ENCODE data around the gene ZNF536.

ZNF536 gene

DNA sequence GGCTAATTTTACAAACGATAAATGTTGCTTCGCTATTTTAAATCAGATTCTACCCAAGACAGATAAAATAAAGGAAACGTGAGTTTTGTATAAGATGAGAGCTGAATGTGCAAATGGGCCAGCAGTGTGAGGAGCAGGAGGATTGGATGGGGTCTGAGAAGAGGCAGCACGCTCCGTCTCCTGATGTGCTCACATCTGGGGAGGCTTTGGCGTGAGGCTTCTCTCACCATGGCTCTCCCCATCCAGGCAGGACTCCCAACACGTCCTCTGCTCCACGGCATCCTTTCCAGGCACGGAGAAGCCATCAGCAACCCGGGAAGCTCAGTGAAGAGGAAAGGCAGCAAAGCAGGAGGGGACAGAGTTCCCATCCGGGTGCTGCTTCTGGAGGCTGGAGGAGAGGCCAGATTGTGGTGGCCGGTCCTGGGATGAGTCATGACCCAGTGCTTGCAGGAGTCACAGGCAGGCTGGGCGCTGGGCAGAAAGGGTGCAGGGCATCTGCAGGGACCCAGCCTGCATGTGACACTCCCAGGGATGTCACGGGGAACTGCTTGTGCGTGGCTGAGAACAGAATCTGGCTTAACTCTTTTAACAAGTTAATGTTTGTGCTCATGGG, 47.5 kb downstream of the ZNF536 start:
- TF ChIP-seq ZNF274 (IDR thresholded peaks at IDR 0.05; ENCODE audit: low read depth, low read length): no peak
- H3K4me3 ChIP-seq (ENCODE audit: low read length): no peak overlapping the region

- no peak for TF ChIP-seq ZNF274 (IDR thresholded peaks at IDR 0.05; ENCODE audit: low read depth, low read length)
- H3K4me3 ChIP-seq (ENCODE audit: low read length): no peak overlapping the region
Observed at GRCh38 chr19:30420316-30420715, 48.1 kb downstream of the ZNF536 start.

DNA sequence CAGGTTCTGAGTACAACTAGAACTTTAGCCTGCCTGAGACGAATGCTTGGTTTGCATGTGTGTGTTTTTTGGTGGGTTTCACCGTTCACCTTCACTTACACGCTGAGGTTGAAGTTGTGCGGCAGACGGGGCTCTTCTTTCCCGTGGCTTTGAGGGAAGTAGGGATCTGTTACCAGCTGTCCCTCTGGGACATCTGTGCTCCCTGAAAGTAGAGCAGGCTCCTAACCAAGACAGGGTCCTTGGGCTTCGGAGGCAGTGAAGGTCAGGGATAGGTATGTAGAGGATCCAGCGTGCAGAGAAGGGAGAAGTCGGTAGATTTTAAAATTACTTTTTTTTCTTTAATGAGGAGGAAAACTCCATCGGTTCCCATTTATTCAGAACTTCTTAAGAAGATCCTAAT, 48.7 kb downstream of the ZNF536 start:
- no peak for TF ChIP-seq ZNF274 (IDR thresholded peaks at IDR 0.05; ENCODE audit: low read depth, low read length)
- H3K4me3 ChIP-seq (ENCODE audit: low read length): no peak overlapping the region

GRCh38 chr19:30421571-30421970, 49.4 kb downstream of the ZNF536 start:
- TF ChIP-seq ZNF274 (IDR thresholded peaks at IDR 0.05; ENCODE audit: low read depth, low read length): no peak

GRCh38 chr19:30423481-30423880, 51.3 kb downstream of the ZNF536 start:
- no peak overlapping the region for H3K4me3 ChIP-seq (ENCODE audit: low read length)
- TF ChIP-seq ZNF274 (IDR thresholded peaks at IDR 0.05; ENCODE audit: low read depth, low read length): no peak

More at GRCh38 chr19:30421571-30421970, 49.4 kb downstream of the ZNF536 start:
- H3K4me3 ChIP-seq (ENCODE audit: low read length): no peak overlapping the region

GRCh38 chr19:30425885-30426838, 54.0 kb downstream of the ZNF536 start:
- H3K4me3 ChIP-seq (ENCODE audit: low read length): no peak overlapping the region
- no peak for TF ChIP-seq ZNF274 (IDR thresholded peaks at IDR 0.05; ENCODE audit: low read depth, low read length)

- TF ChIP-seq ZNF274 (IDR thresholded peaks at IDR 0.05; ENCODE audit: low read depth, low read length): no peak
- no peak overlapping the region for H3K4me3 ChIP-seq (ENCODE audit: low read length)
Observed at GRCh38 chr19:30426864-30427263, 54.7 kb downstream of the ZNF536 start.

DNA sequence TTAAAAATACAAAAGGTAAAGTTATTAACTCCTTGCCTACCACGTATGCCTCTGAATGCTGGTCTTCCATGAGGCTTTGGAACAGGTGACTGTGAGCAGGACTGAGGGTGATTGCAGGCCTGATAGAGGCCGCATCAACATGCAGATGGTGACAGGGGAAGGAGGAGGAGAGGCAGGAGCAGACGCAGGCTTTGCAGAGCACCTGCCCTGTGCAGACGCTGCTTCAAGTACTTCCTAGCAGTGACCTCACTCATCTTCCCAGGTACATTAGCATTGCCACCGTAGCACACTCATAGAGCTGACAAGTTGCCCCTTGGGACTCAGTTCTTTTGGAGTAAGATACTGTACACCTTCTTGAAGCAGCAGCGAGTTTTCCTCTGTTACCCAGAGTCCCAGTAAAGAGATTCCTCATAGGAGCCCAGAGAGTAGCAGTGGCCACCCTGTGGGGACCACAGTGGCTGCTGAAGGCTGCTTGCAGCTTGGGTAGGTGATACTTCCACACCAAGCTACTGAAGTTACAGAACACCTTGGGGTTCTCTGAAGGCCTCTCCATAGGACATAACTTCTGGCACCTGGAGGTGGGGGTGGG, 56.0 kb downstream of the ZNF536 start:
- H3K4me3 ChIP-seq (ENCODE audit: low read length): no peak overlapping the region
- TF ChIP-seq ZNF274 (IDR thresholded peaks at IDR 0.05; ENCODE audit: low read depth, low read length): no peak

GRCh38 chr19:30428844-30429243, 56.7 kb downstream of the ZNF536 start:
- TF ChIP-seq ZNF274 (IDR thresholded peaks at IDR 0.05; ENCODE audit: low read depth, low read length): no peak
- H3K4me3 ChIP-seq (ENCODE audit: low read length): no peak overlapping the region

- H3K4me3 ChIP-seq (ENCODE audit: low read length): no peak overlapping the region
- TF ChIP-seq ZNF274 (IDR thresholded peaks at IDR 0.05; ENCODE audit: low read depth, low read length): no peak
Observed at GRCh38 chr19:30430206-30430734, 58.1 kb downstream of the ZNF536 start.

GRCh38 chr19:30431591-30431990, 59.4 kb downstream of the ZNF536 start:
- no peak overlapping the region for H3K4me3 ChIP-seq (ENCODE audit: low read length)
- no peak for TF ChIP-seq ZNF274 (IDR thresholded peaks at IDR 0.05; ENCODE audit: low read depth, low read length)

GRCh38 chr19:30434797-30435594, 62.8 kb downstream of the ZNF536 start:
- no peak overlapping the region for H3K4me3 ChIP-seq (ENCODE audit: low read length)
- TF ChIP-seq ZNF274 (IDR thresholded peaks at IDR 0.05; ENCODE audit: low read depth, low read length): no peak

DNA sequence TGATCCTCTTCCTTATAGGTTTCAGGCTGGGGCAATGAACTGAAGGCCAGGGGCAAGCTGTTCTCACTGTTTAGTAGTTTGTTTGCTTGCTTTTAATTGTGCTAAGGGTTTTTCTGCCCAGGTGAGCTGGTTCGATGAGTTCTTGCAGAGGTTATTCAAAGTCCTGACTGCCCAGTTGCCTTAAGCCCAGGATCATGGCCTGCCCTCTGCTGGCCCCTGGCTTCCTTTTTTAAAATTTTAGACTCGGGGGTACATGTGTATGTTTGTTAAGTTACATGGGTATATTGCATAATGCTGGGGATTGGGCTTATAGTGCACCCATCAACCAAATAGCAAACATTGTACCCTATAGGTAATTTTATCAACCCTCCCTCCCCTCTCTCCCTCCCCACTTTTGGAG, 65.7 kb downstream of the ZNF536 start:
- H3K4me3 ChIP-seq (ENCODE audit: low read length): no peak overlapping the region
- TF ChIP-seq ZNF274 (IDR thresholded peaks at IDR 0.05; ENCODE audit: low read depth, low read length): no peak

GRCh38 chr19:30439310-30439709, 67.1 kb downstream of the ZNF536 start:
- no peak for TF ChIP-seq ZNF274 (IDR thresholded peaks at IDR 0.05; ENCODE audit: low read depth, low read length)
- no peak overlapping the region for H3K4me3 ChIP-seq (ENCODE audit: low read length)

Data from GM08714 (cell line).